HG03139 (cell line): ENCODE measurements around the gene ZNF311.
"Not testable (repeated sequence)": the region's sequence is repeated elsewhere in the genome, so short reads cannot be mapped to it uniquely, and the experiment has no call there.

Experiments used
- ATAC-seq: cut with Tn5 transposase; IDR thresholded peaks from one replicate; pipeline ENCODE4 v1.9.1; 2021; ENCODE audit not compliant: unreplicated experiment

Gene ZNF311

DNA sequence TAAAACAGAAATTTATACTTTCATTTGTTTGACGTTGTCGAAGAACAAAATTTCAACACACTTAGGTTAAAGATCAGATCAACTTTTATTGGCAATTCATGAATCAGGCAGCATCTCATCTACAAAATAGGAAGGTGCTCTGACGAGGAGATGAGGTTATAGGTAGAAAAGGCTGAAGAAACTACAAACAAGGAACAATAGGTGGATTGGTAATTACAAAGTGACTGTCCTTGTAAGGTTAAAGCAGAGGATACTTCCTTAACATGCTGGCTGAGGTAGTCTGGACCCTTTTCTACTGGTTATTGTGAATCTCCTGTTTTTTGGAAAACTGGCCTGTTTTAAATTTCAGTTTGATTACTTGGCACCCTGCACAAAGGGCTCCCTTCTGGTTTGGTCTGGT, 48.8 kb downstream of the ZNF311 start:
- no peak for ATAC-seq

DNA sequence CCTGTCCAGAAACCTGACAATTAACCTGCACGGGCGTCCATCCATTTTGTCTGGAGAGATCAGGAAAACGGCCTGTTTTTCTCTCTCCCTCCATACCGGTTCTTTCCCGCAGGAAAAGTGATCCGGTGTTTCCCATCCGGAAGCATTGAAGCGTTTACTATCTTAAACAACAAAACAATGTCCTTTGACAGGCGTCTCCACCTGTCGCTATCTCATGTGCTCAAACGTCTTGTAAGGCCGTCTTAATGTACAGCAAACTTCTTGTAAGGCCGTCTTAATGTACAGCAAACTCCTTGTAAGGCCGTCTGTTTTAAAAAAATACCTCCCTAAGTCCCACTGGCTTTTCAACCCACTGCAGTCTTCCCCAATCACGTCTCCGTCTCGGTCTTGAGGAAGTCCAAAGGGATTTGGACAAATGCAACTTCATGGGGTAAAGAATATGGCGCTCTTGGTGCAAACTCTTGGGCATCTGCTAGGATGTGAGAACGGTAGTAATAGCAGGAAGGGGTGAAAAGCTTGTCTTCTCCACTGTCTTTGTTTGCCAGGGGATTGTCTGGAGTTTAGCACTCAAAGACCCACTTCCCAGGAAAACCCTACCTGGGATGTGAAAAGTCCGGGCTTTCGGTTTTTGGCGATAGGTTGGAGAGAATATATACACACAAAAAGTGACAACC, 51.4 kb downstream of the ZNF311 start:
- no peak for ATAC-seq

DNA sequence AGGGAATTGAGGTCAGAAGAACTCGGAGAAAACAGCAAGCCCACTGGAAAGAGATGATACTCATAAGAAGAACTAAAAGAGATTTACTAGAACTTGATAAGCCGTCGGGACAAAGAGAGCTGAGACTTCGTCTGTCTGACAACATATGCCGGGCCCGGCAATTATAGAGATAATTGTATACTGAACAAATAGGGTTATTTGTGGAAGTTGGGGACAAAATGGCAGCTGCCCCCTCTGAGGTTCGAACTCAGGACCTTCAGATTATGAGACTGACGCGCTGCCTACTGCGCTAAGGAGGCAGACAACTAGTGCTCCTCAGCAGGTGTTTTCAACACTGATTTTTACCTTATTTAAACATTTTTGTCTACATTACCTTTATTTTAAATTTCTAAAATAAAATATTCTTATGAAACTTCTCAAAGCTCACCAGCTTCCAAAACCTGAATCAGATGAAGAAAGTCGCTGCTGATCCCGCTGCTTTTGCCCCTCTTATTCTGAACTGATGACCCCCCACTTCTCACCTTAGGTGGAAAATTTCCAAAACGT, 52.0 kb downstream of the ZNF311 start:
- no peak for ATAC-seq

DNA sequence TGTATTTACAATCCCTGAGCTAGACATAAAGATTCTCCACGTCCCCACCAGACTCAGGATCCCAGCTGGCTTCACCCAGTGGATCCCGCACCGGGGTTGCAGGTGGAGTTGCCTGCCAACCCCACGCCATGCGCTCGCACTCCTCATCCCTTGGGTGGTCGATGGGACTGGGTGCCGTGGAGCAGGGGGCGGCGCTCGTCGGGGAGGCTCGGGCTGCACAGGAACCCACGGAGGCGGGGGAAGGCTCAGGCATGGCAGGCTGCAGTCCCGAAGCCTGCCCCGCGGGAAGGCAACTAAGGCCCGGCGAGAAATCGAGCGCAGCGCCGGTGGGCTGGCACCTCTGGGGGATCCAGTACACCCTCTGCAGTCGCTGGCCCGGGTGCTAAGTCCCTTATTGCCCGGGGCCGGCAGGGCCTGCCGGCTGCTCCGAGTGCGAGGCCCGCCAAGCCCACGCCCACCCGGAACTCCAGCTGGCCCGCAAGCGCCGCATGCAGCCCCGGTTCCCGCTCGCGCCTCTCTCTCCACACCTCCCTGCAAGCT, 55.4 kb downstream of the ZNF311 start:
- ATAC-seq, result not testable (repeated sequence)

DNA sequence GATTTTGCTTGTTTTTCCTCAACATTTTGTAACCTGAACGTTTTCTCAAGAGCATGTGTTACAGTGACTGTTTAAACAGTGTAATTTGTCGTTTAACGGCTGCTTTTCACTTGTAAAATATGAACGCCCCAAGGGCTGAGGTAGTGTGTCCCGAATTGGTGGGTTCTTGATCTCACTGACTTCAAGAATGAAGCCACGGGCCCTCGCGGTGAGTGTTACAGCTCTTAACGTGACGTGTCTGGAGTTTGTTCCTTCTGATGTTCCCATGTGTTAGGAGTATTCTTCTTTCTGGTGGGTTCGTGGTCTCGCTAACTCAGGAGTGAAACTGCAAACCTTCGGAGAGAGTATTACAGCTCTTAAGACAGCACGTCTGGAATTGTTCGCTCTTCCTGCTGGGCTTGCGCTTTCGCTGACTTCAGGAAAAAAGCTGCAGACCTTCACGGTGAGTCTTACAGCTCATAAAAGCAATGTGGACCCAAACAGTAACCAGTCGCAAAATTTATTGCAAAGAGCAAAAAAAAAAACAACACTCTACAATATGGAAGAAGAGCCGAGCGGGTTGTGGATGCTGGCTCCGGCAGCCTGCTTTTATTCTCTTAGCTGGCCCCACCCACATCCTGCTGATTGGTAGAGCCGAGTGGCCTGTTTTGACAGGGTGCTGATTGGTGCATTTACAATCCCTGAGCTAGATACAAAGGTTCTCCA, 56.2 kb downstream of the ZNF311 start:
- no peak for ATAC-seq

DNA sequence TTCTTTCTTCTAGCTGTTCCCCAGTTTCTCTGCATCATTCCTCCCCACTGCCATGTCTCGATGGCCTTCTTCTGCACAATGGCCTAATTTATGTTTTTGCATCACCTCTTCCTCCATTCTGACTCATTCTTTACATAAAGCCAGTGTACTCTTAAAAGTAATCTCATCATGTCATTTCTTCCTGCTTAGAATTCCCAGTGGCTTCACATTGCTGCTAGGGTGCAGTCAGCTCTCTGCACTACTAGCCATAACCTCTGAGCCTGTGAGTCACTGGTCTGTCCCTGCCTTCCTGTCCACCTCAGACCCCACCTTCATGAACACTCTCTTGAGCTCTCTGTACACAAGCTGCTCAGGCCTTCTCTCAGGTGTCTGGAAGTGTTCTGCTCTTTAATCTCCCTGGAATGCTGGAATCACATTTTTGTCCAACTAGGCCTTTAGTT, 57.3 kb downstream of the ZNF311 start:
- ATAC-seq, result no peak

DNA sequence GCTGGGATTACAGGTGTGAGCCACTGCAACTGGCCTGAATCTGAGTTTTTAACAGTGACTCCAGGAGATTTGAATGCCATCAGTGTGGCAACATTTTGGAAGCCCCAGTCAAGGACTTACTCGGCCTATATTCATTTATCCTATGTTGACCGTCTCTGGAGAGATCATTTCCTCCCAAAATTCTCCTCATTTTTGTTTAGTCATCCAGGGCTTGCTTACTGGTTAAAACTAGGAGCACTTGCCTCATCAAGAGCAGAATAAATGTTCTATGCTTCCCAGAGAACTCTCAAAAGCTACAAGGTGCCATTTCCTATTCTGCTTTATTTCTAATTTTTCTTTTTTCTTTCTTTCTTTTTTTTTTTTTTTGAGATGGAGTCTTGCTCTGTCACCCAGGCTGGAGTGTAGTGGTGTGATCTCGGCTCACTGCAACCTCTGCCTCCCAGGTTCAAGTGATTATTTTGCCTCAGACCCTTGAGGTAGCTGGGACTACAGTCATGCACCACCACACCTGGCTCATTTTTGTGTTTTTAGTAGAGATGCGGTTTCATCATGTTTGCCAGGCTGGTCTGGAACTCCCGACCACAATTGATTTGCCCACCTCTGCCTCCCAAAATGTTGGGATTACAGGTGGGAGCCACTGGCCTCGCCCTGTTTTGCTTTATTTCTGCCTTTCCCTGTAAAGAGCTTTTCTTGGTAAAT, 57.9 kb downstream of the ZNF311 start:
- no peak for ATAC-seq

DNA sequence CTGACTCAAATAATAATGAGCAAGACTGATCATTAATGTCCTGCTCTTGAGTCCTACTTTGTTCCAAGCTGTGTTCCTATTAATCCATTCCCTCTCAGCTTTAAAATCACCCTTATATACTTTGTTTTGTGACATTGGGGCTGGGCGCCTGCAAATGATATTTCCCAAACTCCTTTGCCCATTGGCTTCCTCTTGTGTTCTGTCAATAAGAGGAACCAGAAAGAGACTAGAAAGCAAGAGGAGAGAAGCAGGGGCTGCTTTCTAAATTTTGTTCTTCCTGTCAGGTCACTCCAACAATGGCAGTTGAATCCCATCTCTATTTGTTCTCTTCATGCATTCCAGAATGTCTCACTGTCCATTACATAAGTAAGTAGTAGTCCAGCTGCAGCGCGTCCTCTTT, 59.8 kb downstream of the ZNF311 start:
- ATAC-seq, result no peak
